Endodermal cell (in vitro differentiated cells): ENCODE data around the gene SLC35A2. TPM values are rescaled to one million over a fixed set of nuclear protein-coding genes. Genes with fewer than 3 reads are reported as not detected.
"Not testable (repeated sequence)": the region's sequence is repeated elsewhere in the genome, so short reads cannot be mapped to it uniquely, and the experiment has no call there.

Experiments
- DNase-seq: peaks from one replicate; pipeline ENCODE4 v3.0.0-alpha.2; 2017
- H3K27ac ChIP-seq: 2 replicates; pipeline ENCODE4 v1.5.1; 2013; ENCODE audit warnings: mild to moderate bottlenecking, low read depth, low read length, moderate library complexity
- H3K27me3 ChIP-seq: 2 replicates; pipeline ENCODE4 v1.6.1; 2013; ENCODE audit warnings: mild to moderate bottlenecking, low read length, moderate library complexity; ENCODE audit not compliant: insufficient read depth, control insufficient read depth, poor library complexity, severe bottlenecking
- H3K36me3 ChIP-seq: 2 replicates; pipeline ENCODE4 v1.7.0; 2013; ENCODE audit warnings: mild to moderate bottlenecking, low read length, moderate library complexity; ENCODE audit not compliant: control insufficient read depth, insufficient read depth
- H3K4me1 ChIP-seq: one replicate; pipeline ENCODE4 v1.7.0; 2013; ENCODE audit warnings: low read length; ENCODE audit not compliant: control insufficient read depth, insufficient read depth
- H3K4me3 ChIP-seq: 2 replicates; pipeline ENCODE4 v1.5.1; 2013; ENCODE audit warnings: mild to moderate bottlenecking, low read length, moderate library complexity
- H3K9ac ChIP-seq: 2 replicates; pipeline ENCODE4 v1.6.1; 2013; ENCODE audit warnings: mild to moderate bottlenecking, low read length, moderate library complexity; ENCODE audit not compliant: poor library complexity, severe bottlenecking; ENCODE audit errors: extremely low read depth
- H3K9me3 ChIP-seq: 2 replicates; pipeline ENCODE4 v1.6.1; 2013; ENCODE audit warnings: mild to moderate bottlenecking, low read length, moderate library complexity; ENCODE audit not compliant: control insufficient read depth
- H3K27ac Mint-ChIP-seq: 2 replicates; pipeline ENCODE4 v1.8.0; 2020; ENCODE audit warnings: mixed read lengths
- H3K27me3 Mint-ChIP-seq: 2 replicates; pipeline ENCODE4 v1.8.0; 2021; ENCODE audit warnings: mild to moderate bottlenecking, mixed read lengths; ENCODE audit not compliant: insufficient read depth
- H3K36me3 Mint-ChIP-seq: 2 replicates; pipeline ENCODE4 v1.8.0; 2020; ENCODE audit warnings: low read depth, mixed read lengths
- H3K4me1 Mint-ChIP-seq: 2 replicates; pipeline ENCODE4 v1.8.0; 2020; ENCODE audit warnings: mixed read lengths
- H3K4me3 Mint-ChIP-seq: 2 replicates; pipeline ENCODE4 v1.8.0; 2020; ENCODE audit warnings: mild to moderate bottlenecking, moderate library complexity, mixed read lengths
- H3K9me3 Mint-ChIP-seq: 2 replicates; pipeline ENCODE4 v1.8.0; 2020; ENCODE audit warnings: mild to moderate bottlenecking, mixed read lengths
- WGBS, 2 experiments: methylation state at CpG; one replicate each; pipeline versions ENCODE4 v1.1.5 to v1.1.7; 2013; ENCODE audit warnings: missing lambda C conversion rate in 2 of 2, mixed read lengths in 1 of 2; ENCODE audit not compliant: insufficient coverage in 1 of 2, insufficient read length in 1 of 2; 5-methylcytosine and 5-hydroxymethylcytosine counted together
- total RNA-seq, 2 donors: library from RNA; stranded (reverse); fragmentation: NEBNext Ultra II Directional in 1 of 2; extraction: Animal tissue kit (Norgen Biotek cat#: 25700) in 1 of 2; gene quantifications; 2 replicates in 1 of 2; 3 replicates in 1 of 2; pipeline ENCODE4 v1.2.1, GENCODE V29; 2021
- TF ChIP-seq, protein P1 (sequence below): fragments of 200-600 bp; sonication (generic); conservative IDR thresholded peaks from 2 replicates; pipeline ENCODE4 v1.5.0; 2021; ENCODE audit warnings: antibody characterized with exemption, mild to moderate bottlenecking

SLC35A2 gene
- total RNA-seq, 2 donors from 2014 or later, result 22.8 to 24.7 TPM

- peaks cover 8% of the 10 kb centered on the region for H3K36me3 ChIP-seq
- no peak overlapping the region for H3K27ac ChIP-seq
- peak overlapping the region; percentile 59 for H3K4me3 Mint-ChIP-seq
- 7 to 14% methylated on average over 6 to 49 of the region's 68 CpGs for WGBS, 2 experiments
- H3K4me3 ChIP-seq, result peak overlapping the region; percentile 69
- H3K9me3 ChIP-seq, result no peaks in the 10 kb centered on the region
- H3K27me3 ChIP-seq, result no peaks in the 10 kb centered on the region
- H3K9ac ChIP-seq, result no peak overlapping the region
- DNase-seq, result peak; percentile 92
- H3K27me3 Mint-ChIP-seq, result peaks cover 3% of the 10 kb centered on the region
- H3K36me3 Mint-ChIP-seq, result peaks cover 12% of the 10 kb centered on the region
- no peak overlapping the region for H3K27ac Mint-ChIP-seq
- TF ChIP-seq, protein P1, sequence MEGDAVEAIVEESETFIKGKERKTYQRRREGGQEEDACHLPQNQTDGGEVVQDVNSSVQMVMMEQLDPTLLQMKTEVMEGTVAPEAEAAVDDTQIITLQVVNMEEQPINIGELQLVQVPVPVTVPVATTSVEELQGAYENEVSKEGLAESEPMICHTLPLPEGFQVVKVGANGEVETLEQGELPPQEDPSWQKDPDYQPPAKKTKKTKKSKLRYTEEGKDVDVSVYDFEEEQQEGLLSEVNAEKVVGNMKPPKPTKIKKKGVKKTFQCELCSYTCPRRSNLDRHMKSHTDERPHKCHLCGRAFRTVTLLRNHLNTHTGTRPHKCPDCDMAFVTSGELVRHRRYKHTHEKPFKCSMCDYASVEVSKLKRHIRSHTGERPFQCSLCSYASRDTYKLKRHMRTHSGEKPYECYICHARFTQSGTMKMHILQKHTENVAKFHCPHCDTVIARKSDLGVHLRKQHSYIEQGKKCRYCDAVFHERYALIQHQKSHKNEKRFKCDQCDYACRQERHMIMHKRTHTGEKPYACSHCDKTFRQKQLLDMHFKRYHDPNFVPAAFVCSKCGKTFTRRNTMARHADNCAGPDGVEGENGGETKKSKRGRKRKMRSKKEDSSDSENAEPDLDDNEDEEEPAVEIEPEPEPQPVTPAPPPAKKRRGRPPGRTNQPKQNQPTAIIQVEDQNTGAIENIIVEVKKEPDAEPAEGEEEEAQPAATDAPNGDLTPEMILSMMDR, result peak; percentile 64
- peaks cover 63% of the 10 kb centered on the region for H3K9me3 Mint-ChIP-seq
- H3K4me1 Mint-ChIP-seq, result no peaks in the 10 kb centered on the region
- no peaks in the 10 kb centered on the region for H3K4me1 ChIP-seq
Observed at GRCh38 chrX:48891402-48892288, 19.8 kb downstream of the SLC35A2 start.

DNA sequence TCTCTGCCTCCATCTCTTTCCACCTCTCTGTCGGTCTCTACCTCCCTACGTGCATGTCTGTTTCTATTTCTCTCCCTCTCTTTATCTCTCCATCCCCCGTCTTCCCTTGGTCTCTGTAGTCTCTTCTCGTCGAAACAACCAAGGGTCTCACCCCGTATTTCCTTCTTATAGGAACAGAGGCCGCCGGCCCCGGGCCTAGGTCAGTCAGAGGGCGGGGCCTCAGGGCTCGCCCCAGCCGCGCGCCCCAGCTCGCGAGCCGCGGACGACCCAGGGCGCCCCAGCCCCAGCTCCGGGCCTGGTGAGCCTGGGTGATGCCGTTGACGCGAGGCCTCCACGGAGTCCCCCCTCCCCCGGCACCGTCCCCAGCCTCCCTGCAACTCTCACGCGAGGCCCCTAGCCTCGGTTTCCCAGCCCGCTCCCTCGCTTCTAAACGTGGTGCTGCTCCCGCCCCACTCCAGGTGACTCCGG is 20.5 kb downstream of the SLC35A2 start:
- Histone ChIP-seq H3K36me3 (peaks cover 8% of the 10 kb centered on the region), H3K9me3 (no peaks in the 10 kb centered on the region), H3K4me3 (peak overlapping the region; percentile 69), H3K4me1 (no peaks in the 10 kb centered on the region), H3K9ac (no peak overlapping the region), H3K27me3 (no peaks in the 10 kb centered on the region), H3K27ac (no peak overlapping the region)
- peaks cover 3% of the 10 kb centered on the region for H3K27me3 Mint-ChIP-seq
- no peaks in the 10 kb centered on the region for H3K4me1 Mint-ChIP-seq
- H3K4me3 Mint-ChIP-seq, result peak overlapping the region; percentile 59
- H3K36me3 Mint-ChIP-seq, result peaks cover 8% of the 10 kb centered on the region
- H3K27ac Mint-ChIP-seq, result peak overlapping the region; percentile 40
- H3K9me3 Mint-ChIP-seq, result peaks cover 64% of the 10 kb centered on the region
- peak; percentile 66 for DNase-seq
- TF ChIP-seq, protein P1, result no peak
- 3% methylated on average over 35 of the region's 35 CpGs; no CpG with 5 or more reads in 1 of the 2 experiments for WGBS, 2 experiments

DNA sequence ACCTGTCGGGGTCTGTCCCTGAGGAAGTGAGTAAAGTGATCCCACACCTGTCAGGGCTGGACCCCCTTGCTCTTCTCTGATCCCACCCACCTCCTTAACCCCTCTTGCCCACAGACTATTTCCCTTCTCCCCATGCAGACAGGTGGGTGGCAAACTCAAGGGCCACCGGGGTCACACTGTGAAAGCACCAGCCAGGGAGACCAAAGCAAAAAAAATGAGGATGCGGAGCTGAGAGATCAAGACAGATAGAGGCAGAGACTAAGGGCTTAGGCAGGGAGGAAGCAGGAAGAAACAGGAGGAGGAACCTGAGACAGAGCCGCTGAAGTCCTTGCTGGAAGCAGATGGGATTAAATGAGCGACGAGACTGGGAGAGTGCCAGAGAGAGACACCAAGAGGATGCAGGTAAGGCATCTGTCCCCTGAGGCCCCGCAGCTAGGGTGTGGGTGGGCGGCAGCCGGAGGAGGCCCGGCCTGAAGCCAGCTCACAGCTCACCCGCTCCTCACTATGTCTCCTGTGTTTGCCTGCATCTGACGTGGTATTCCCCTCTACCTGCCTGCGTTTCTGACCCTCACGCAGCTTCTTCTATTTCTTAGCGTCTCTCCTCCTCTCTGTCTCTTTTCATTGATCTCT is 21.0 kb downstream of the SLC35A2 start:
- Mint-ChIP-seq H3K4me1 (no peaks in the 10 kb centered on the region), H3K27ac (peak overlapping the region; percentile 40), H3K27me3 (peaks cover 3% of the 10 kb centered on the region), H3K9me3 (peaks cover 60% of the 10 kb centered on the region), H3K36me3 (peaks cover 8% of the 10 kb centered on the region), H3K4me3 (peak overlapping the region; percentile 59)
- H3K27me3 ChIP-seq, result no peaks in the 10 kb centered on the region
- peaks cover 8% of the 10 kb centered on the region for H3K36me3 ChIP-seq
- no peak overlapping the region for H3K9ac ChIP-seq
- H3K4me1 ChIP-seq, result no peaks in the 10 kb centered on the region
- no peaks in the 10 kb centered on the region for H3K9me3 ChIP-seq
- H3K4me3 ChIP-seq, result peak overlapping the region; percentile 69
- TF ChIP-seq, protein P1, result no peak
- DNase-seq, result no peak
- no peak overlapping the region for H3K27ac ChIP-seq
- 40 to 44% methylated on average over 9 to 15 of the region's 15 CpGs for WGBS, 2 experiments

- H3K27me3 ChIP-seq, H3K36me3 Mint-ChIP-seq, H3K27ac Mint-ChIP-seq, H3K4me1 ChIP-seq, H3K9ac ChIP-seq, DNase-seq, H3K9me3 ChIP-seq, H3K4me3 Mint-ChIP-seq, H3K4me1 Mint-ChIP-seq, H3K27me3 Mint-ChIP-seq, H3K4me3 ChIP-seq, H3K27ac ChIP-seq, H3K36me3 ChIP-seq: not testable (repeated sequence)
- H3K9me3 Mint-ChIP-seq, result peaks cover 50% of the 10 kb centered on the region
- 86 to 95% methylated on average over 1 to 5 of the region's 5 CpGs for WGBS, 2 experiments
Observed at GRCh38 chrX:48886586-48886985, 24.9 kb downstream of the SLC35A2 start.
